Lower leg skin (tissue), 4 donors: ENCODE measurements around the gene NRXN2. TPM values are rescaled to one million over a fixed set of nuclear protein-coding genes. Genes with fewer than 3 reads are reported as not detected.
"Not testable (repeated sequence)": the region's sequence is repeated elsewhere in the genome, so short reads cannot be mapped to it uniquely, and the experiment has no call there.

Experiments used
- DNase-seq, 2 donors: peaks; one replicate each; pipeline ENCODE4 v3.0.0-alpha.2; 2019; ENCODE audit warnings: low spot score in 2 of 2
- H3K4me3 ChIP-seq: fragments of 200-600 bp; sonication (generic); 2 replicates; pipeline ENCODE4 v1.5.1; 2017; ENCODE audit warnings: mild to moderate bottlenecking, low read depth; ENCODE audit not compliant: poor library complexity, severe bottlenecking
- CTCF ChIP-seq, 3 donors: fragments of 450-650 bp; IDR thresholded peaks; one replicate each; pipeline ENCODE4 v1.5.1; 2016; ENCODE audit warnings: antibody characterized with exemption in 3 of 3, mild to moderate bottlenecking in 3 of 3, moderate library complexity in 2 of 3
- POLR2A ChIP-seq, 2 donors: fragments of 450-650 bp; IDR thresholded peaks; one replicate each; pipeline ENCODE4 v1.6.1; 2016 to 2017; ENCODE audit warnings: antibody characterized with exemption in 2 of 2, mild to moderate bottlenecking in 1 of 2, moderate library complexity in 1 of 2
- WGBS, 2 donors: methylation state at CpG; one replicate each; pipeline ENCODE4 v1.1.5; 2018; 5-methylcytosine and 5-hydroxymethylcytosine counted together
- intact Hi-C: fragments of 100-400 bp; cut with DNase I; formaldehyde crosslinking; loops from one replicate; pipeline ENCODE4 v1.15.0; 2023; ENCODE audit warnings: low total_unique reads
- total RNA-seq, 4 donors: library from RNA; depleted of rRNA; stranded (reverse); fragments of >200 nt; gene quantifications; one replicate each; pipeline ENCODE4 v1.1.0, GENCODE V29; 2016

NRXN2 gene
- total RNA-seq, 4 donors from 2014 or later: 0.27 to 7.0 (median 1.1) TPM; not detected in 1

GRCh38 chr11:64710418-64711137 lies 12.4 kb downstream of the NRXN2 start:
- H3K4me3 ChIP-seq: no peak overlapping the region
- intact Hi-C loops: no loop called here
- WGBS, 2 donors: 37 to 45% methylated on average over 13 of the region's 13 CpGs
- DNase-seq: no peak
- TF ChIP-seq CTCF (IDR thresholded peaks at IDR 0.05) (no peak), POLR2A (IDR thresholded peaks at IDR 0.05) (no peak)

GRCh38 chr11:64705501-64705900 lies 17.5 kb downstream of the NRXN2 start:
- TF ChIP-seq POLR2A (IDR thresholded peaks at IDR 0.05): no peak
- H3K4me3 ChIP-seq: no peak overlapping the region
- no peak for DNase-seq
- WGBS, 2 donors: 56 to 68% methylated on average over 2 of the region's 2 CpGs
- intact Hi-C loops: no loop called here

DNA sequence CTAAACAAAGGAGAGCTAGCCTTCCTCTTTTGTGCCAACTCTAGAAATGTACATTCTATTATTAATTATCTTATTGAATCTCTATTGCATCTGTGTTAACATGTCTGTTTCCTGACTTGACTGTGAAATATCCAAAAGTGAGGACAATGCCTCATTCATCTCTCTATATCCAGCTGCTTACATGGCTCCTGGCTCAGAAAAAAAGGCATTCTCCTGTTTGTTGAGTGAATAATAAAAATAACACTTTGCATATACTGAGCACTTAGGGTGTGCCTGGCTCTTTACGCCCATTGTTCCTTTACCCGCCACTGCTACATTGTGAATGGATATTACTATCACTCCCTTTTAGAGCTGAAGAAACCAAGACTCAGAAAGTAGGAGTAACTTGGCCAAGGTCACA lies 19.9 kb downstream of the NRXN2 start:
- TF ChIP-seq CTCF (IDR thresholded peaks at IDR 0.05) (no peak), POLR2A (IDR thresholded peaks at IDR 0.05) (no peak)
- H3K4me3 ChIP-seq: no peak overlapping the region
- DNase-seq: no peak
- intact Hi-C loops: no loop called here
- 92 to 95% methylated on average over 2 of the region's 2 CpGs for WGBS, 2 donors

- H3K4me3 ChIP-seq, intact Hi-C loops, DNase-seq: not testable (repeated sequence)
- WGBS, 2 donors: 93% methylated on average over 16 of the region's 29 CpGs; no CpG with 5 or more reads in 1 of the 2 donors
Observed at GRCh38 chr11:64701956-64702355, 21.0 kb downstream of the NRXN2 start.

DNA sequence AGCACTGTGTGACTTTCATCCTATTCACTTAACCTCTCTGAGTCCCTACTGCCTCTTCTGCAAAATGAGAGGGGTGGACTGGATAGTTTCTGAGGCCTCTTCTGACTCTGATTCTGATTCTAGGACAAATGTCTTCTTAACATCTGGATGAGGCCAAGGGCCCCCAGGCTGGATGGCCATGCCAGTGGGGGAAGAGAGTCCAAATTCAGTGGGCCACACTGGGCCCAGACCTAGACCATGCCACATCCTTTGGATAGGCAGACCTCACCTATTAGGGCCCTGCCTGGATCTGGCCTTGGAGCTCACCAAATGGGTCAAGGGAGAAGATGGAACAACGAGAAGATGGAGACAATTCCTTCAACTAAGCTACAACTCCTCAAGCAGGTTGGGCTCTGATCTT lies 24.6 kb downstream of the NRXN2 start:
- intact Hi-C loops: no loop called here
- no peak for DNase-seq
- 63 to 75% methylated on average over 1 of the region's 1 CpG for WGBS, 2 donors
- no peak overlapping the region for H3K4me3 ChIP-seq
- TF ChIP-seq POLR2A (IDR thresholded peaks at IDR 0.05) (no peak), CTCF (IDR thresholded peaks at IDR 0.05) (no peak)

GRCh38 chr11:64697663-64698375 lies 25.2 kb downstream of the NRXN2 start:
- no peak for TF ChIP-seq CTCF (IDR thresholded peaks at IDR 0.05)
- no peak overlapping the region for H3K4me3 ChIP-seq
- 76 to 80% methylated on average over 7 of the region's 7 CpGs for WGBS, 2 donors
- DNase-seq: no peak
- intact Hi-C loops: no loop called here
